CD4-positive, alpha-beta T cell treated with Interleukin-6 for 4 hours (primary cell): ENCODE data around the gene ASTN2.
"Not testable (repeated sequence)": the region's sequence is repeated elsewhere in the genome, so short reads cannot be mapped to it uniquely, and the experiment has no call there.

Source experiments
- DNase-seq: peaks from one replicate; pipeline ENCODE4 v3.0.0-alpha.2; 2020; ENCODE audit warnings: mixed read lengths

The ASTN2 gene

GRCh38 chr9:116899337-116900006, 515.4 kb downstream of the ASTN2 start:
- no peak for DNase-seq

GRCh38 chr9:116898131-116898530, 516.7 kb downstream of the ASTN2 start:
- not testable (repeated sequence) for DNase-seq

DNA sequence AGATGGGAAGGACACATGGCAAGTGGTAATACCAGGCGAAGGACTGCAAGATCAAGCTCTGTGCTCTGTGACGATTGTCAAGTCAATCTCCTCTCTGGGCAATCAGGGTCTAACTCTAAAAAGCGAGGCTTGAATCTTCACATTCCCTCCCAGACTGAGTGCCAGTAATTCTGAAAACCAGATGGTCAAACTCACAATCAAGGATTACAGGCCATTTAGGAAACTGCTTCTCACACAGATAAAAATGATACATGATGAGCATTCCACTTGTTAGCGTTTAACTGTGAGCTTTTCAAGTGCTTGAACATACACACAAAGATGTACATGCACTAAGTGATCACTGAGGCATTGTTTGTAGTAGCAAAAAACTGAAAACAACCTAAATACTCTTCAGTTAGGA, 517.7 kb downstream of the ASTN2 start:
- DNase-seq, result no peak

GRCh38 chr9:116895961-116896360, 518.9 kb downstream of the ASTN2 start:
- no peak for DNase-seq

- no peak for DNase-seq
These were observed 523.4 kb downstream of the ASTN2 start for GRCh38 chr9:116891424-116891823.

DNA sequence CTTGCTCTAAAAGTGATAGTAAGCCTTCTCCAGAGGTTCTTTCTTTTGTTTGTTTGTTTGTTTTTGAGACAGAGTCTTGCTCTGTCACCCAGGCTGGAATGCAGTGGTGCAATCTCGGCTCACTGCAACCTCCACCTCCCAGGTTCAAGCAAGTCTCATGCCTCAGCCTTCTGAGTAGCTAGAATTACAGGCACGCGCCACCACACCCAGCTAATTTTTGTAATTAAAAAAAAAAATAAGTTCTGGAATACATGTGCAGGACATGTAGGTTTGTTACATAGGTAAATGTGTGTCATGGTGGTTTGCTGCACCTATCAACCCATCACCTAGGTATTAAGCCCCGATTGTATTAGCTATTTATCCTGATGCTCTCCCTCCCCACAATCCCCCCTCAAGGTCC, 526.4 kb downstream of the ASTN2 start:
- DNase-seq, result not testable (repeated sequence)

GRCh38 chr9:116888066-116888465, 526.8 kb downstream of the ASTN2 start:
- no peak for DNase-seq

- no peak for DNase-seq
These were observed 531.2 kb downstream of the ASTN2 start for GRCh38 chr9:116883676-116884075.

- DNase-seq, result no peak
These were observed 537.8 kb downstream of the ASTN2 start for GRCh38 chr9:116877072-116877471.

- DNase-seq, result no peak
These were observed 539.3 kb downstream of the ASTN2 start for GRCh38 chr9:116875576-116875975.

GRCh38 chr9:116873937-116874914, 540.6 kb downstream of the ASTN2 start:
- no peak for DNase-seq

- DNase-seq, result no peak
These were observed 541.4 kb downstream of the ASTN2 start for GRCh38 chr9:116873491-116873890.

GRCh38 chr9:116870566-116870965, 544.3 kb downstream of the ASTN2 start:
- no peak for DNase-seq

GRCh38 chr9:116868201-116868600, 546.7 kb downstream of the ASTN2 start:
- DNase-seq, result no peak

- no peak for DNase-seq
These were observed 553.5 kb downstream of the ASTN2 start for GRCh38 chr9:116861321-116861720.

GRCh38 chr9:116860509-116861120, 554.2 kb downstream of the ASTN2 start:
- peak; percentile 8 for DNase-seq

DNA sequence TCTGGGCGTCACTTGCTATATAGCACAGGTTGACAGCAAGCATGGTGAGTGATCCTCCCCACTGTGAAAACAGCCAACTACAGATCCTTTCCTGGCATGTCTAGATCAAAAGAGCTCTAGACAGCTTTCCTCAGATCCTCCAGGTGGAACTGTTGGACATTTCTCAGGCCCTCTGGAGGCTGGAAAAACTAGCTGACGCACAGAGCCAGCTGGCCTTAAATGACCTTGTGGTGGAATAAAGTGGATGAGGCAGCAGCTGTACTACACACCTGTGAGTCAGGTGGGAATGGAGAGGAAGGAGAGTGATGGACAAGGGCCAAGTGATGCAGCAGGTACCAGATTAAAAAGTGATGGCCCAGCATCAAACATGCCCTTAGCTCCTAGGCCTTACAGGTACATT, 555.1 kb downstream of the ASTN2 start:
- no peak for DNase-seq

DNA sequence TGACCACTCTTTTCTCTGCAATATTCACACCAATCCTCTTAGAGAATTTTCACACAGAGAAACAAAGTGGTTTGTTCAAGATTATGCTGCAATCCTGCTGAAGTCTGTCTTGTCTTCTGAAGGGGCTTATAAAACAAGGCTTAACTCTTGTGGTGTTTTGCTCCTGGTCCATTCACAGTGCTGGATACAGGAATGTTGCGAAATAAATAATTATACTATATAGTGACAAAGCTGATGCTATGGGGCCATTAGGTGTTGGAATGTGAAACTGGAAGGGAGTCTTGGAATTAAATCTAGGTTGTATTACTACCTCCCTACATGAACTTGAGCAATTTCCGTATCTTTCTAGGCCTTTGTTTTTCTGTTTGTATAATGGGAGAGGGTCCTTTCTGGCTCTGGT, 557.5 kb downstream of the ASTN2 start:
- no peak for DNase-seq

DNA sequence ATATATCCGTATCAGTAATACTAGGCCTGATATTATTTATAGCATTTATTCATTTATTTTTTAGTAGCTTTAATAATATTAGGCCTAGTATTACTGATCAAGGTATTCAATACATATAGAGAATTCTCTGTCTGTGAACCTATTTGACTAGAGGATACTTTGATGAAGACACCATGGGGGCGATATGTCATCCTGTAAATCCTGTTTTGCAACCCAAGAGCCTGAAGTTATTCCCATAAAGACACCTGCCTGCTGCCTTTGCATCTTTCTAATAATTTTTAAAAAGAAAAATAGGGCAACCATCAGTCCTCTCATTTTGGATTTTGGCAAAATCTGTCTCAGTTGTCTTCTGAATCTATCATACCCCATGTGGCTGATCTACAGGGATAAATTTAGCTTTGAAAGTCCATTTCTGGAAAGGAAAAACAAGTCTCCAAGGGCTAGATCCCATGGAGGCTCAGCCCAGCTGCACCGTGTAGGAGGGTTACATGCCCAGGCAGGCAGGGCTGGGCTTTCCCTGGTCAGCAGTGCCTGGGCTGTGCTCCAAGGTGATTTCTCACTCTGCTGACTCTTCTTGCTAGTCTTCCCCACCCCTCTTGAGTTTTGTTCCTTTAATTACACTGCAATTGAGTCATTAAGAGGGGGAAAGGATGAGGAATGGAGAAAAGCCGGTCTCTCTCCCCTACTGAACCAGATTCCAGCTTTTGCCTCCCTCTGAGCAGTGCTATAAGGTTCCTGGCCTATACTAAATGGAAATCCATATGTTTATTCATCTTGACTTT, 558.8 kb downstream of the ASTN2 start:
- no peak for DNase-seq

- DNase-seq, result no peak
These were observed 565.1 kb downstream of the ASTN2 start for GRCh38 chr9:116849721-116850120.

DNA sequence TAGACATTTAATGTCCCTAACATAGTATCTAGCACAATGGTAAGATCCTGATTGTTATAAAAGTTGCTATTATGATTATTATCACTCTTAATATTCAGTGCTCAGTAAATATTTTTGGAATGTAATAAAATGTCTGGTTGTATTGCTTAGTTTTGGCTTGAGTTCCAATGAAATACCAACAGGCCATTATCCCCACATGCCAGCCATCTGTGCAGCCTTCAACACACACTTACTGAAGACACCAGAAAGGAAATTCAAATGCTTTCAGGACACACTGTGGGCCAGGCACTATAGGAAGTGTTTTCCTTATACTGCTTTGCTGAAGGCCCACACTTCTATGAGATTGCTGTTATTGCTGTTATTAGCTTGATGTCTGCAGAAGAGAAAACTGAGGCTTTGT, 570.2 kb downstream of the ASTN2 start:
- DNase-seq, result no peak

DNA sequence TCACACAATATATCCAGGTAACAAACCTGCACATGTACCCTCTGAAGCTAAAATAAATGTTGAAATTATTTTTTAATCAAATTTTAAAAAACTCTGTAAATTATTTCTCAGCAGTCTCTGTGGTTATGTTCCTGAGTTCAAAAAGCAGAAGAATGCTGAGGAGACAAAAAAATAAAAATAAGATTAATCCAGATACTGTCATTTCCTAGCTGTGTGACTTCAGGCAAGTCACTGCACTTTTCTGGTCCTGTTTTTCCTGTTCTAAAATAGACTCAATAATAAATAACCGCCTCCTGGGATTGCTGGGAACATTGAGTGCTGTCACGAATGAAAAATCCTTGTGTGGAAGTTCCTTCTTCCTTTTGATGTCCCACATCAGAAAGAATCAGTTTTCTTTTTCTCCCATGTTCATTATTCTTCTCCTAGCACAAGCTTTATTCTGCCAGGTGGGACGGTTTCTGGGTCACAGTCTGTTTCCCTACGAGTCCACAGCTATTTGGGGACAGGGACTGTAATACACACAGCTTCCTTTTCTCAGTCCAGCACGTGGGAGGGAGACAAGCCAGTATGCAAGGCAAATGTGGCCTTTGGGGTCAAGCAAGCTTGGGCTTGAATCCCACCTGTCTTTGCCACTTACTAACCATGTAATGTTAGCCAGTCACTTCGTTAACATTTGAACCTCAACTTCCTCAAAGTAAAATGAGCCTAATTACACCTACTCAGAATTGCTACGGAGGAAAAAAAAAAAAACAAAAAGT, 570.8 kb downstream of the ASTN2 start:
- DNase-seq, result no peak
